Liver (tissue), 9 donors: ENCODE data around the gene SIRT6. TPM values are rescaled to one million over a fixed set of nuclear protein-coding genes. Genes with fewer than 3 reads are reported as not detected.
"Not testable (repeated sequence)": the region's sequence is repeated elsewhere in the genome, so short reads cannot be mapped to it uniquely, and the experiment has no call there.

Source experiments
- DNase-seq: peaks from one replicate; pipeline ENCODE4 v3.0.0-alpha.2; 2017; ENCODE audit warnings: low spot score
- H3K27ac ChIP-seq, 2 donors: one replicate each; pipeline ENCODE4 v1.7.0; 2013; ENCODE audit warnings: inconsistent platforms in 2 of 2, low read length in 2 of 2, control low read depth in 1 of 2, low read depth in 1 of 2, mild to moderate bottlenecking in 1 of 2
- H3K27me3 ChIP-seq, 4 donors: one replicate each; pipeline versions ENCODE4 v1.6.1 to v1.7.0; 2013; ENCODE audit warnings: low read length in 3 of 4, inconsistent platforms in 1 of 4, mild to moderate bottlenecking in 1 of 4, moderate library complexity in 1 of 4; ENCODE audit not compliant: control insufficient read depth in 4 of 4, insufficient read depth in 4 of 4
- H3K36me3 ChIP-seq, 4 donors: one replicate each; pipeline versions ENCODE4 v1.6.1 to v1.7.0; 2013; ENCODE audit warnings: low read length in 3 of 4, mild to moderate bottlenecking in 3 of 4, low read depth in 1 of 4, moderate library complexity in 1 of 4; ENCODE audit not compliant: control insufficient read depth in 4 of 4, insufficient read depth in 3 of 4
- H3K4me1 ChIP-seq, 4 donors: one replicate each; pipeline versions ENCODE4 v1.6.1 to v1.7.0; 2013; ENCODE audit warnings: low read length in 3 of 4, mild to moderate bottlenecking in 3 of 4, moderate library complexity in 1 of 4; ENCODE audit not compliant: control insufficient read depth in 4 of 4, insufficient read depth in 4 of 4
- H3K4me3 ChIP-seq, 3 donors: one replicate each; pipeline versions ENCODE4 v1.6.1 to v1.7.0; 2013; ENCODE audit warnings: low read length in 3 of 3, control low read depth in 1 of 3, low read depth in 1 of 3, mild to moderate bottlenecking in 1 of 3
- H3K9ac ChIP-seq, 2 donors: one replicate each; pipeline ENCODE4 v1.7.0; 2013; ENCODE audit warnings: low read length in 2 of 2, mild to moderate bottlenecking in 2 of 2, moderate library complexity in 2 of 2, control low read depth in 1 of 2, low read depth in 1 of 2
- H3K9me3 ChIP-seq, 4 donors: one replicate each; pipeline versions ENCODE4 v1.6.1 to v1.7.0; 2013; ENCODE audit warnings: low read length in 3 of 4; ENCODE audit not compliant: control insufficient read depth in 4 of 4
- CTCF ChIP-seq: fragments of 150-350 bp; IDR thresholded peaks from 2 replicates; pipeline ENCODE4 v1.5.1; 2017; ENCODE audit warnings: improper control_type of control experiment, low read depth, low read length; ENCODE audit not compliant: missing input control
- EGR1 ChIP-seq, 2 donors: IDR thresholded peaks; 2 replicates each; pipeline ENCODE4 v1.6.1; 2016 to 2018; ENCODE audit warnings: antibody characterized with exemption in 2 of 2, low read depth in 2 of 2
- FOXA1 ChIP-seq: IDR thresholded peaks from 2 replicates; pipeline ENCODE4 v1.6.1; 2016; ENCODE audit warnings: antibody characterized with exemption
- FOXA2 ChIP-seq: IDR thresholded peaks from 2 replicates; pipeline ENCODE4 v1.6.1; 2016; ENCODE audit warnings: antibody characterized with exemption
- GABPA ChIP-seq, 2 donors: IDR thresholded peaks in 1 of 2; conservative IDR thresholded peaks in 1 of 2; 2 replicates each; pipeline ENCODE4 v1.6.1; 2016; ENCODE audit warnings: antibody characterized with exemption in 2 of 2, mild to moderate bottlenecking in 1 of 2, moderate library complexity in 1 of 2
- HNF4A ChIP-seq, 2 donors: conservative IDR thresholded peaks; 2 replicates each; pipeline ENCODE4 v1.6.1; 2016; ENCODE audit warnings: antibody characterized with exemption in 2 of 2, mild to moderate bottlenecking in 2 of 2
- NR2F2 ChIP-seq: IDR thresholded peaks from 2 replicates; pipeline ENCODE4 v1.6.1; 2016; ENCODE audit warnings: antibody characterized with exemption
- RAD21 ChIP-seq, 2 donors: IDR thresholded peaks; 2 replicates each; pipeline ENCODE4 v1.6.1; 2016; ENCODE audit warnings: antibody characterized with exemption in 2 of 2, mild to moderate bottlenecking in 2 of 2
- REST ChIP-seq: IDR thresholded peaks from 2 replicates; pipeline ENCODE4 v1.6.1; 2016; ENCODE audit warnings: antibody characterized with exemption, mild to moderate bottlenecking
- RXRA ChIP-seq, 2 donors: IDR thresholded peaks; 2 replicates each; pipeline ENCODE4 v1.6.1; 2017 to 2018; ENCODE audit warnings: antibody characterized with exemption in 2 of 2, mild to moderate bottlenecking in 1 of 2
- SP1 ChIP-seq: IDR thresholded peaks from 2 replicates; pipeline ENCODE4 v1.6.1; 2018; ENCODE audit warnings: antibody characterized with exemption, mild to moderate bottlenecking
- WGBS: extraction: QIAGEN DNeasy Blood & Tissue Kit; methylation state at CpG from one replicate; pipeline ENCODE4 v1.1.7; 2013; 5-methylcytosine and 5-hydroxymethylcytosine counted together
- polyA plus RNA-seq, 2 donors: library from polyadenylated mRNA; stranded (reverse) in 1 of 2; unstranded in 1 of 2; fragments of 200-250 nt in 1 of 2; fragments of >200 nt in 1 of 2; fragmentation: Nextera tagmentation in 1 of 2; extraction: Ambion mirVana in 1 of 2; gene quantifications; one replicate each; pipeline versions ENCODE4 v1.2.1 to v1.2.3, GENCODE V29; 2013 to 2015
- total RNA-seq, 2 donors: library from RNA; depleted of rRNA; stranded (reverse); fragments of >200 nt; gene quantifications; one replicate each; pipeline ENCODE4 v1.2.3, GENCODE V29; 2014
- TF ChIP-seq, protein P1 (sequence below): IDR thresholded peaks from 2 replicates; pipeline ENCODE4 v1.6.1; 2016; ENCODE audit warnings: antibody characterized with exemption
- TF ChIP-seq, protein P2 (sequence below): IDR thresholded peaks from 2 replicates; pipeline ENCODE4 v1.6.1; 2016; ENCODE audit warnings: antibody characterized with exemption
- donor health status: healthy.
- donor health status: healthy.
- donor health status: healthy.
- donor health status: healthy.
- donor health status: healthy.

Gene SIRT6
- total and polyA plus RNA-seq, 4 donors = 7.7 to 12.7 (median 9.8) TPM

- TF ChIP-seq, protein P1, sequence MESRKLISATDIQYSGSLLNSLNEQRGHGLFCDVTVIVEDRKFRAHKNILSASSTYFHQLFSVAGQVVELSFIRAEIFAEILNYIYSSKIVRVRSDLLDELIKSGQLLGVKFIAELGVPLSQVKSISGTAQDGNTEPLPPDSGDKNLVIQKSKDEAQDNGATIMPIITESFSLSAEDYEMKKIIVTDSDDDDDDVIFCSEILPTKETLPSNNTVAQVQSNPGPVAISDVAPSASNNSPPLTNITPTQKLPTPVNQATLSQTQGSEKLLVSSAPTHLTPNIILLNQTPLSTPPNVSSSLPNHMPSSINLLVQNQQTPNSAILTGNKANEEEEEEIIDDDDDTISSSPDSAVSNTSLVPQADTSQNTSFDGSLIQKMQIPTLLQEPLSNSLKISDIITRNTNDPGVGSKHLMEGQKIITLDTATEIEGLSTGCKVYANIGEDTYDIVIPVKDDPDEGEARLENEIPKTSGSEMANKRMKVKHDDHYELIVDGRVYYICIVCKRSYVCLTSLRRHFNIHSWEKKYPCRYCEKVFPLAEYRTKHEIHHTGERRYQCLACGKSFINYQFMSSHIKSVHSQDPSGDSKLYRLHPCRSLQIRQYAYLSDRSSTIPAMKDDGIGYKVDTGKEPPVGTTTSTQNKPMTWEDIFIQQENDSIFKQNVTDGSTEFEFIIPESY = peak; percentile 94
- TF ChIP-seq FOXA2 = peak; percentile 63
- TF ChIP-seq NR2F2 = peak; percentile 68
These were observed 32.7 kb downstream of the SIRT6 start (continued) for GRCh38 chr19:4149518-4150288.

- WGBS = 35% methylated on average over 7 of the region's 7 CpGs
- Histone ChIP-seq H3K4me3 (peak overlapping the region in 1 of 3 donors; percentile 33), H3K9me3 (no peaks in the 10 kb centered on the region), H3K36me3 (no peaks in the 10 kb centered on the region), H3K27ac (peak overlapping the region in 1 of 2 donors; percentile 25), H3K4me1 (peaks cover 2 to 13% (median 12%) of the 10 kb centered on the region in 4 donors), H3K27me3 (no peaks in the 10 kb centered on the region), H3K9ac (no peak overlapping the region)
- DNase-seq = no peak
- TF ChIP-seq HNF4A (conservative IDR thresholded peaks at IDR 0.05) (peak in 1 of 2 donors; percentile 20), RXRA (IDR thresholded peaks at IDR 0.05) (peak; percentile 53 to 73)
- TF ChIP-seq, protein P1 = no peak
These were observed 37.6 kb downstream of the SIRT6 start for GRCh38 chr19:4144666-4145249.

- not testable (repeated sequence) for H3K36me3 ChIP-seq, H3K9me3 ChIP-seq, H3K27ac ChIP-seq, H3K9ac ChIP-seq, H3K4me3 ChIP-seq, DNase-seq, H3K27me3 ChIP-seq
- peaks cover 2 to 12% (median 9%) of the 10 kb centered on the region in 4 donors for H3K4me1 ChIP-seq
- WGBS = 98% methylated on average over 1 of the region's 1 CpG
These were observed 39.4 kb downstream of the SIRT6 start for GRCh38 chr19:4142916-4143315.

- no peak overlapping the region for H3K4me3 ChIP-seq
- H3K9ac ChIP-seq = no peak overlapping the region
- H3K36me3 ChIP-seq = no peaks in the 10 kb centered on the region
- H3K27ac ChIP-seq = no peak overlapping the region
- WGBS = 22% methylated on average over 12 of the region's 12 CpGs
- no peak for DNase-seq
- H3K9me3 ChIP-seq = no peaks in the 10 kb centered on the region
- no peak for TF ChIP-seq NR2F2
- peak; percentile 53 for TF ChIP-seq CTCF
- no peak for TF ChIP-seq REST
- TF ChIP-seq RAD21 (IDR thresholded peaks at IDR 0.05) = peak; percentile 77 to 81
- no peak for TF ChIP-seq GABPA (IDR thresholded peaks at IDR 0.05 in 1 of 2, conservative IDR thresholded peaks at IDR 0.05 in 1 of 2)
- TF ChIP-seq FOXA2 = no peak
- TF ChIP-seq EGR1 (IDR thresholded peaks at IDR 0.05; ENCODE audit: low read depth in 2 of 2) = no peak
- TF ChIP-seq SP1 = no peak
- TF ChIP-seq FOXA1 = no peak
- TF ChIP-seq HNF4A (conservative IDR thresholded peaks at IDR 0.05) = peak in 1 of 2 donors; percentile 22
- TF ChIP-seq RXRA (IDR thresholded peaks at IDR 0.05) = no peak
- TF ChIP-seq, protein P2, sequence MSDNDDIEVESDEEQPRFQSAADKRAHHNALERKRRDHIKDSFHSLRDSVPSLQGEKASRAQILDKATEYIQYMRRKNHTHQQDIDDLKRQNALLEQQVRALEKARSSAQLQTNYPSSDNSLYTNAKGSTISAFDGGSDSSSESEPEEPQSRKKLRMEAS = no peak
- peaks cover 0 to 10% (median 9%) of the 10 kb centered on the region in 4 donors for H3K4me1 ChIP-seq
- no peaks in the 10 kb centered on the region for H3K27me3 ChIP-seq
These were observed 42.1 kb downstream of the SIRT6 start for GRCh38 chr19:4140237-4140711.
